HG03175 (cell line): ENCODE measurements around the gene OAT.
"Not testable (repeated sequence)": the region's sequence is repeated elsewhere in the genome, so short reads cannot be mapped to it uniquely, and the experiment has no call there.

ENCODE experiments used
- ATAC-seq: cut with Tn5 transposase; IDR thresholded peaks from one replicate; pipeline ENCODE4 v1.9.1; 2021; ENCODE audit warnings: mild to moderate bottlenecking, moderate library complexity; ENCODE audit not compliant: unreplicated experiment

OAT gene

DNA sequence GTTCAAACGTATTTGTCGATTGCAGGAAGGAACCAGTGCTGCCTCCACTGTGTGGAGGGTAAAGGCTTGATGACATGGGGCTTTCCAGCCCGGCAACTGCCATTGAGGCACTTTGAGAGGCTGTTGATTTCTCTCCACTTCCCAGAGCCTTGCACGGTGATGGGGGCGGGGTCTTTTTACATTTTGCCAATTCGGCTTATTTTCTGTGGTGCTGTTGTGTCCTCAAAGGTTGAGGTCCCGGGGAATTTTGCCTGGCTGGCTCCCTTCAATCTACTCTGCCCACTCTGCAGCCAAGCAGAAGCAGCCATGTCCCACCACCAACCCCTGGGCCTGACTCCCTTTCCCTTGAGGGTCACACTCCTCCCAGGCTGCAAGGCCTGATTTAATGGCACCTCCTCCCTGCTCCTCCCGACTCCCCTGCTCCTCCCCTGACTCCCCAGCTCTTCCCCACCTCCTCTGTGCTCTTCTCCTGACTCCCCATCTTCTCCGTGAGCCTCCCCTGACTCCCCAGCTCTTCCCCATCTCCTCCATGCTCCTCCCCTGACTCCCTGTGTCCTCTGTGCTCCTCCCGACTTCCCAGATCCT is 39.0 kb downstream of the OAT start:
- ATAC-seq = no peak

DNA sequence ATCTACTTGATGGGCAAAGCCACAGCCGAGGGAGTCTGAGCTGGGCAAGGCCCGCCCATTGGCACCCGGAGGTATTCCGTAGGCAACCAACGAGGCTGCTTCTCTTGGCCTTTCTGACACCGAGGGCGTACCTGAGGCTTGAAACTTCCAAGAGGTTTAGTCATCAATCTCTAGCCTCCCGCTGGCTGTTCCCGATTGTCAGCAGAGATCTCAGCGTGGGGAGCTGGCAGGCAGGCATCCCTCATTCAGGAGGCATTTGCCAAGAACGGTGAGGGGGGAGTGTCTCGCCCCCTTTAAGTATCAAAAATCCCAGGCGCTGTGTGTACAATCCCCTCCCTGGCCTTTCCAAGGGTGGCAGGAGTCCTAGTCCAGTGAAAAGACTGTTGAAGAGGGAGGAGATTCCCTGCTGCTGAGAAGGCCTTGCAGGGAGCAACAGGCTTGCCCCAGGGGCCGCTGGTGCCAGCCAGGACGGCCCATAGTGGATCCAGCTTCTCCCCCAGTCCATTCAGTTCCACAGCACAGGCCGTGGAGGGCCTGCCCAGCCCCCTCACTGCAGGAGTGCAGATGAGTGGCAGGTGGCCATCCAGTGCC is 39.7 kb downstream of the OAT start:
- ATAC-seq = no peak

DNA sequence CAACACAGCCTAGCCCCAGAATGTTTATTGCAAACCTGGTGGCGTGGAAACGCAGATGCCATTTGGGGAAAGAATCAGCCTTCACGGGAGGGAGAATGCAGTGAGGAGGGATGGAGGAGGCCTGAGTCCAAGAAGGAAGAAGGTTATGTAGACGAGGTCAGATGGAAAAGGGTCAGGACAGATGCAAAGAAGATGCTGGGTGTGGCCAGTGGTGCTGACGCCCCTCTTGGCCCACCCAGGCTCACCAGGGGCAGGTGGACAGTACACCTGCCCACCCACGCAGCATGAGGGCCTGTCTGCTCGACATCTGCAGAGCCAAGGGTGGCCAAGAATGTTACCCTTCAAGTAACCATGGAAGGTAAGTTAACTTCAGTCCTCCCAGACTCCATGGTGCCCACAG is 40.5 kb downstream of the OAT start:
- ATAC-seq = no peak

- ATAC-seq = no peak
These were observed 41.6 kb downstream of the OAT start for GRCh38 chr10:124377101-124377500.

DNA sequence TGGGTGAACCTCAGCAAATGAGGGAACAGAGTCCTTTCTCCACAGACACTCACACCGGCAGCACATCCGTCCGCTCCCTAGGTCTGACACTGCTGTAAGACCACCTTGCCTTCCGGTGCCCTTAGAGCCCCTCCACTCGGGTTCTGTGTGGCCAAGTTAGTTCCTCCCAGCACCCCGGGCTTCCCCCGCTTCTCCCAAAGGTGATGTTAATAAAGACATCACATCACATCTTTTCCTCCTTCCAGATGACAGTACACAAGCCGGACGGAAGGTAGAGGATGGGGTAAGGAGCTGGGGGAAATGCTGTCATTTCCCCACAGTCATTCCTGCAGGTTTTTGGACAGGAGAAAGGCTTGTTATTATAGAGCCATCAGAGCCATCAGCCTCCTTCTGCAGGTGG is 42.3 kb downstream of the OAT start:
- ATAC-seq = no peak

DNA sequence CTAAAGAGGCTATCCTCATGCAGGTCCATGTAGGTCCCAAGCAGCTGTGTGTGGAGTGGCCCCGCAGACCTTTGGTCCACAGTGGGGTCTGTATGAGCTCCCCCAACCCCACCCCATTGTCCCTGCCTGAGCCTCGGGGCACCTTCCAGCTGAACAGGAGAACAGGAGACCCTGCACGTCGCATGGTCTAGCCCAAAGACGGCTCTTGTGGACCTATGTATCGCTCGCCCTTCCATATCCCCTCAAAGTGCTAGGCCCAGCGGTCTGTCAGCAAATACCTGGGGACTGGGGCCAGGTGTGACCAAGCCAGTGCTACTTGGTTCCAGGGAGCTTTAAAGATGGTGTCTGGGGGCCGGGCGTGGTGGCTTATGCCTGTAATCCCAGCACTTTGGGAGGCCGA is 43.0 kb downstream of the OAT start:
- no peak for ATAC-seq

GRCh38 chr10:124375353-124375614 is 43.4 kb downstream of the OAT start:
- ATAC-seq = no peak

- no peak for ATAC-seq
These were observed 44.0 kb downstream of the OAT start for GRCh38 chr10:124374535-124375352.

DNA sequence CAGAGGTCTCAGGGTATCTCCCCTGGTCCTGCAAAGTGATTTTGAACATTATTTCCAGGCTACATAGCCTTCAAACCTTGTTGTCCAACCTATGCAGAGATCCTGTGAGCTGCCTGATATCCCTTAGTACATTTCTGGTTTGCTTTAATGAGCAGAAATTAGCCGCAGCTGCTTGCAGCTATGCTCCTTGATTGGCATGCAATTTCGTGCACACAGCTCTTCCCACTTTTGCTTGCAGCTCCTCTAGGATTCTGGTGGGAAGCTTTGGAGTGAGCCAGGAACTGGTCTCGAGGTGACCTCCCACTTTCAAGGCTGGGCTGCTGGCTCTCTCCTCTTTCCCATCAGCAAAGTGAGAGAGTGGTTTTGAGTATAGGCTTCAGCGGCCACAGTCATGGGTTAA is 45.8 kb downstream of the OAT start:
- no peak for ATAC-seq

DNA sequence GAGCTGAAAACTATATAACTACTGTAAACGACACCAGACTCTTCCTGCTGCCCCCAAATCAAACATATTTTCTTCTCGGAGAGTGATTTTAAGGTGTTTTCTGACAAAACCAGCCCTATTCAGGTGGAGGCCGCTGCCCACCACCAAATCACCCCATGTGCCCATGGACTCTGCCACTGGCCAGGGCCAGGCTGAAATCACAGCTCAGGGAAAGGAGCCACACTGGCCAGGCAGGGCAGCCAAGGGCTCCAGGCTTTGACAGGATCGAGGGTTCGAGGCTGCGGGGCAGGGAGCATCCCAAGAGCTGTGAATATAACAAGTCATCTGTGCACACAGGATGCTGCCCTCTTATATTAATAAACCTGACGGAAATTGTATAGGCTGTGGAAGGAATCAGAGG is 48.3 kb downstream of the OAT start:
- ATAC-seq = no peak

- ATAC-seq = no peak
These were observed 48.7 kb downstream of the OAT start for GRCh38 chr10:124369986-124370385.

- not testable (repeated sequence) for ATAC-seq
These were observed 49.2 kb downstream of the OAT start for GRCh38 chr10:124369533-124369932.

DNA sequence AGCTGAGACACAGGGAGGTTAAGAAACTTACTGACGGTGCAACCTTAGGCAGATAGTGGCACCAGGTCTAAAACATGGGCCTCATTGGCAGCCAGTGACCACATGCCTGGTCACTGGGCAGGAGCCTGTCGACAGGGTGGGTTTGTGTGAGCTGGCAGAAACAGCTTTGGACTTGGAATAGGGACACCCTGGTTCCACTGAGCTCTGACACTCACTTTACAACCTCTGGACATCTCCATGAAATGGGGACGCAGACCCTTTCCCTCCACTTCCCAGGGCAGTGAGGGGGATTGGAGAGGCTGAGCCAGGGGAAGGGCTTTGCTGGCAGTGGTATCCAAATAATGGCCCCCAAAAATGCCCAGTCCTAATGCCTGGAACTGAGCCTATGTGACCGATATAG is 49.7 kb downstream of the OAT start:
- no peak for ATAC-seq

DNA sequence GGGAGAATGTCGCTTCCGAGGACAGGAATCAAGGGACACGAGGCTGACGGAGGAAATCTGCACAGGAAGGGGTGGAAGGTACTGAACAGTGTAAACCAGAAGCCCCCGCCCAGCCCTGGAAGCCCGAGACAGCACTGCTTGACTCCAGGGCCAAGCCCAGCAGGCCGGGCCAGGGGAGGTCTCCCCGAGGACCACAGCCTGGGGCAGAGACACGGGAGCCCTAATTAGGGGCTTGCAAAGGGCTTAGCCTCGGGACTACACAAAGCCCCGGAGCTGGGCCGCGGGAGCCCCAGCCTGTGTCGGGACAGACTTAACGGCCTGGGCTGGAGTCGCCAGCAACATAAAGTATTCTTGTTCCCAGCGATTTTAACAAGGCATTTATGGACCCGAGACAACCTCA is 50.8 kb downstream of the OAT start:
- ATAC-seq = no peak

DNA sequence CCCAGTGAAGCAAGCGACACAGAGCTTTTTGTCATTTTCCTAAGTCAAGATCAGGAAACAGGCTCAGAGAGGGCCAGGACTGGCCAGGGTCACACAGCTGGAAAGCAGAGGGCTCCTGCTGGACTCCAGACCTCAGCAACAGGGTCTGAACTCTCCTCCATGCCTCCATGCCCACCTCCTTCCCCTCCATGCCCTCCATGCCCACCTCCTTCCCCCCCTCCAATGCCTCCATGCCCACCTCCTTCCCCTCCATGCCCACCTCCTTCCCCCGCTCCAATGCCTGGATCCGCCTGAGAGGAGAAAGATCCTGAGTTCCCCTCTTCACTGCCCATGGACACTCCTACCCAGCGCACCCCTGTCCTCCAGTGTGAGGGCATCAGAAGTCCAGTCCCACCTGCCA is 51.3 kb downstream of the OAT start:
- no peak for ATAC-seq

- no peak for ATAC-seq
These were observed 51.9 kb downstream of the OAT start for GRCh38 chr10:124366825-124367224.

- ATAC-seq = no peak
These were observed 52.4 kb downstream of the OAT start for GRCh38 chr10:124366343-124366742.

GRCh38 chr10:124364674-124365073 is 54.0 kb downstream of the OAT start:
- no peak for ATAC-seq

- ATAC-seq = no peak
These were observed 56.2 kb downstream of the OAT start for GRCh38 chr10:124362568-124362967.

DNA sequence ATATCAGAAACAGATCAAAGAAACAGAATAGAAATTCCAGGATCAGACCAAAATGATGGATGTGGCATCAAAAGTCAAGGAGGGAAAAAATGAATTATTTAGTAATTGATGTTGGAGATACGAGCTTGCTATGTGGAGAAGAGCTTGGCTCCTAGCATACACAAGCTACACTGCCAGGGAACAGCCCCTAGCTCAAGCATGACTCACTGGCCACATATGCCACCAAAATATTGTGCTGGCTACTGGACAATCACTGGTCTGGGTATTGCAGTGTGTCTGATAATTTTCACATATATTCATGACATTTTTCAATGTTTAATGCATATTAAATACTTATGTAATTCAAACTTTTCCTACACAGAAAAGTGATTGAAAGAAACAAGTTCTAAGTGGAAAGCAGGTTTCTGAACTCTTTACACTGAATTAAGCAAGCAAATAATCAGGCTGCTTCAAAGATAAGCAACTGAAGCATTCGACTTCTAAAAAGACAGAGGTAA is 59.3 kb downstream of the OAT start:
- ATAC-seq = no peak

DNA sequence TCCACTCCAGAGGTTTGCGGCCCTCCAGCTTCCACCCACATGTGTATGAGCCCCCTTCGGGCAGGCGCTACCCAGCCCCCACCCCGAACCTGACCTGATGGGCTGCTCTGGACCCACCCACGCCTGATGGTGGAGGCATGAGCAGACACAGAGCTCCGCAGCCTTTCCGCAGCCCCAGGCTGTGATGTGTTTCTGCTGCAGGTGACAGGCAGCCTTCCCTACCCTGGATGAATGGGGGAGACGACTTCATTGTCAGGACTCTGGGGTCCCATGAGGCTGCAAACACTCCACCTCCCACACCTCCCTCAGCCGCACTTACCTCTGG is 61.2 kb downstream of the OAT start:
- ATAC-seq = no peak

- no peak for ATAC-seq
These were observed 61.8 kb downstream of the OAT start for GRCh38 chr10:124356701-124357560.
